ENCODE results near the gene SMR3A.

The SMR3A gene

DNA sequence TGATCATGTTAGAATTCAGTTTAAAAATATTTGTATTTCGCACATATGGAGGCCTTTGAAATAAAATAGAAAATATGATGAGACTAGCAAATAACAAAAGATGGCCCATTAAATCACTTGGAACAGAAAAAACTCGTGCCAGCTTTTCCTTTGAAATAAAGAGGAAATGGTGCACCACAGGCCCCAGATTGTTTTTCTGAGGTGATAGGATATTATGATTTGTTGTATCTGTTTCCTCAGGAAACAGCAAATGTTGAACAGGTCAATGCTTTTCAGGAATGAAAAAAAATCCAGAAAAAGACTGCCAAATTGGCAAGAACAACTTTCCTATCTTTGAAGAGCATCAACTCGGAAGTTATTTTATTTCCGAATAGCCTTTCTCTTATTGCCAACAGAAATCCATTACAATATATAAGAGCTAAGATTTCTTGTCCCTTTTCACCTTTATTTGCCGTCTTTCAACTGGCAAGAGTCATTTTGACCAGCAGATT is 22.2 kb downstream of the SMR3A start, which contains the start of gene SMR3B:
TSS of gene SMR3B (plus strand) at position 441 of the 491 bp plus-strand sequence. CDS start 1,380 bp downstream, outside the sequence.
- no peaks in the 10 kb centered on the region for H3K9me3 Mint-ChIP-seq
- H3K4me3 Mint-ChIP-seq, result no peak within 1 kb of the TSS
- H3K4me1 Mint-ChIP-seq (ENCODE audit: low read depth), result no peaks in the 10 kb centered on the region
- no peaks in the 10 kb centered on the region for H3K36me3 Mint-ChIP-seq (ENCODE audit: low read depth)
- H3K27ac Mint-ChIP-seq, result no peak within 1 kb of the TSS
- H3K27me3 Mint-ChIP-seq (ENCODE audit: low read depth), result no peaks in the 10 kb centered on the region

DNA sequence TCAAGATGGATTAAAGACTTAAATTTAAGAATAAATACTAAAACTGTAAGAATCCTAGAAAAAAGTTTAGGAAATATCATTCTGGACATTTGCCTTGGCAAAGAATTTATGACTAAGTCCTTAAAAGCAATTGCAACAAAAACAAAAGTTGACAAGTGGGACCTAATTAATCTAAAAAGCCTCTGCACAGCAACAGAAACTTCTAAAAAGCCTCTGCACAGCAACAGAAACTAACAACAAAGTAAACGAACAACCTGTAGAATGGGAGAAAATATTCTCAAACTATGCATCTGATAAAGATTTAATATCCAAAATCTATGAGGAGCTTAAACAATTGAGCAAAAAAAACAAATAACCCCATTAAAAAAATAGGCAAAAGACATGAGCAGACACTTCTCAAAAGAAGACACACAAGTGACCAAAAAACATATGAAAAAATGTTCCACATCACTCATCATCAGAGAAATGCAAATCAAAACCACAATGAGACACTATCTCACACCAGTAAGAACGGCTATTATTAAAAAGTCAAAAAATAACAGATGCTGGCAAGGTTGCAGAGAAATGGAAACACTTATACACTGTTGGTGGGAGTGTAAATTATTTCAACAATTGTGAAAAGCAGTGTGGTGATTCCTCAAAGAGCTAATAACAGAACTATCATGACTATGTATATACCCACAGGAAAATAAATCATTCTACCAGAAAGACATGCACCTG is 31.7 kb downstream of the SMR3A start:
- Mint-ChIP-seq H3K4me3 (no peak overlapping the region), H3K9me3 (no peaks in the 10 kb centered on the region), H3K36me3 (ENCODE audit: low read depth) (no peaks in the 10 kb centered on the region), H3K4me1 (ENCODE audit: low read depth) (no peaks in the 10 kb centered on the region), H3K27ac (no peak overlapping the region), H3K27me3 (ENCODE audit: low read depth) (no peaks in the 10 kb centered on the region)

DNA sequence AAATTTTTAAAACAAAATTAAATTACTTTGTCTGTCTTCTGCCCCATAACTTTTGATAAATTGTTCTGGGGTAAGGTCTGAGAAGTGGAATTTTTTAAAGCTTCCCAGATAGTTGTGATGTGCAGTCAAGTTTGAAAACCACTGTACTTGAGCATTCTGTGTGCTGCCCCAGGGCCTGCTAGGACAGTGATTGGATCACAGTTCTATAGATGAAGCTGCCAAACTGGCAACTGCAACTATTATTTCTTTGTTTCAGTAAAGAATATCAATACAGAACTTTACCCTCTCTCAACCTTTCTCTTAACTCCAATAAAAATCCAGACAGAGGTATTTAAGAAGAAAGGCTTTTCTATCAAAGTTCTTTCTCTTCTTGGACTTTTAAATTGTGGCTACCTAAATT is 37.0 kb downstream of the SMR3A start, which contains the start of gene OPRPN:
TSS of gene OPRPN (plus strand) at position 361 of the 400 bp plus-strand sequence. CDS start 1,346 bp downstream, outside the sequence.
- H3K4me1 Mint-ChIP-seq (ENCODE audit: low read depth), result no peaks in the 10 kb centered on the region
- H3K4me3 Mint-ChIP-seq, result no peak within 1 kb of the TSS
- no peaks in the 10 kb centered on the region for H3K9me3 Mint-ChIP-seq
- no peaks in the 10 kb centered on the region for H3K36me3 Mint-ChIP-seq (ENCODE audit: low read depth)
- no peak within 1 kb of the TSS for H3K27ac Mint-ChIP-seq
- H3K27me3 Mint-ChIP-seq (ENCODE audit: low read depth), result no peaks in the 10 kb centered on the region

DNA sequence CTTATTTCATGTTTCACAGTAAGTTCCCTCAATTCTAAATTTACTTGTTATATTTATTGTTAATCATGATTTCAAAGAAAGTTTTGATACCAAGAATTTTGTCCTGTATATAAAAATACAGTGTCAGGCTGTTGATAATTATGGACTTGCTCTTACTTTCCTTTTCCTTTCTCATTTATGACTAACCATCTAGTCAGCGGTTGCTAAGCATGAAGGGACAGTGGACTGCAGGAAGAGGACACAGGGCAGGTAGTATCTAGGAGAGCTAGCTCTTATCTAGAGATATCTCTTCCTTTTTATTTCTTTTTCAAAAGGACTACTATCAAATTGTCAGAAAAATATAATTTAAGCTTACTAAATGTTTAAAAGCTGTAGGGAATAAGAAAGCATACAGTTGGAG is 38.8 kb downstream of the SMR3A start:
- Mint-ChIP-seq H3K4me1 (ENCODE audit: low read depth) (no peaks in the 10 kb centered on the region), H3K9me3 (no peaks in the 10 kb centered on the region), H3K36me3 (ENCODE audit: low read depth) (no peaks in the 10 kb centered on the region), H3K4me3 (no peak overlapping the region), H3K27me3 (ENCODE audit: low read depth) (no peaks in the 10 kb centered on the region), H3K27ac (no peak overlapping the region)

DNA sequence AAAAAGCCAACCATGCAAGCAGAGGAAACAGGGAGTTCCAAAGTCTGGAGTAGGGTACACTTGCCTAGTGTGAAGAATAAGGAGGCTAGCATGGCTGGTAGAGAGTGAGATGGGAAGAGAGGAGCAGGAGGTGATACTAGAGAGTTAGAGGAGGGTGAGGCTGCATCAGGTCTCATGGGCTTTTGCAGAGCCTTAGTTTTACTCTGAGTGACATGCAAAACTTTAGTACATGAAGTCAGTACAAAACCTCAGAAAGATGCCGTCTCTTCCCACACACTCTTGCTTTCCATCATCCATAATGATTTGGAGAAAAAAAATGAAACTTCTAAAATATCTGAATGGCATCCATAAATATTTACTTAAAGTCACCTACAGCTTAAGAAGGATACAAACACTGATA is 42.2 kb downstream of the SMR3A start:
- Mint-ChIP-seq H3K27ac (no peak overlapping the region), H3K9me3 (no peaks in the 10 kb centered on the region), H3K36me3 (ENCODE audit: low read depth) (no peaks in the 10 kb centered on the region), H3K27me3 (ENCODE audit: low read depth) (no peaks in the 10 kb centered on the region), H3K4me3 (no peak overlapping the region), H3K4me1 (ENCODE audit: low read depth) (no peaks in the 10 kb centered on the region)

DNA sequence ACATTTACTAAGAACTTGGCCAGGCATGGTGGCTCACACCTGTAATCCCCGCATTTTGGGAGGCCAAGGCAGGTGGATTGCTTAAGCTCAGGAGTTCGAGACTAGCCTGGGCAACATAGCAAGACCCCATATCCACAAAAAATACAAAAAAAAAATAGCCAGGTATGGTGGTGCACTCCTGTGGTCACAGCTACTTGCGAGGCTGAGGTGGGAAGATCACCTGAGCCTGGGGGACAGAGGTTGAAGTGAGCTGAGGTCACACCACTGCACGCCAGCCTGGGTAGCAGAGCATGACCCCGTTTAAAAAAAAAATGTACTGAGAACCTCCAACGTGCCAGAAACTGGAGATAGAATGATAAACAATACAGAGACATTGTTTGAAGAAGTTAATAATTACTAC is 45.2 kb downstream of the SMR3A start:
- H3K27me3 Mint-ChIP-seq (ENCODE audit: low read depth), result no peaks in the 10 kb centered on the region
- no peak overlapping the region for H3K4me3 Mint-ChIP-seq

More for the DNA sequence above, 45.2 kb downstream of the SMR3A start:
- no peaks in the 10 kb centered on the region for H3K36me3 Mint-ChIP-seq (ENCODE audit: low read depth)
- no peak overlapping the region for H3K27ac Mint-ChIP-seq
- no peaks in the 10 kb centered on the region for H3K4me1 Mint-ChIP-seq (ENCODE audit: low read depth)
- no peaks in the 10 kb centered on the region for H3K9me3 Mint-ChIP-seq

Measured in T-helper 1 cell treated with Interleukin-12 subunit alpha and Interleukin-12 subunit beta and Interleukin-4 antibody, amounts not matched to agents 30 μg/mL and 1 μg/mL, for 36 hours (primary cell).